NOMO-1 (cell line): ENCODE results near the gene PEX14.

Experiments
- DNase-seq, 2 experiments: peaks; one replicate each; lab custom pipeline; 2025; ENCODE audit not compliant: unreplicated experiment in 2 of 2; lab: John Stamatoyannopoulos, UW

The PEX14 gene

GRCh38 chr1:10675813-10676212, 201.1 kb downstream of the PEX14 start:
- DNase-seq: no peak

- DNase-seq: no peak
Measured at GRCh38 chr1:10676963-10677362, 202.2 kb downstream of the PEX14 start.

GRCh38 chr1:10677491-10678391, 203.0 kb downstream of the PEX14 start:
- no peak for DNase-seq

- DNase-seq: no peak
Measured at GRCh38 chr1:10678402-10678801, 203.7 kb downstream of the PEX14 start.

DNA sequence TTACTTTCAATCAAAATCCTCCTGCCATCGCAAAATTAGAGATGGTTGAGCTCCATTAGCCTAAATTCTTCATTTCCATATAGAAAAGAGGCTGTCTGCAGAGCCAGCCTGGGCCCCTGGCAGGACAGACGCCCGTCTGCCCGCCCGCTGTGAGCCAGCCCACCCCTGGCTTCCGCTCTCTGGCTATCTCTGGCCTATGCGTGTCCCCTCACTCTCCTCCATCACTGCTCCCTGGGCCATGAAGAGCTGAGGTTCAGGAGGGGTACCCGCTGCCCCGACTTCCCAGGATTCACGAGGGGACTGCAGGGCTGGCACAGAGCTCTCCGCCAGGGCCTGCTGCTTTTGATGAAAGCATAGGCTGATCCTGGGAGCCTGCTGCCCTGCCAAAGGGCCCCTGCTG, 204.1 kb downstream of the PEX14 start:
- no peak for DNase-seq

DNA sequence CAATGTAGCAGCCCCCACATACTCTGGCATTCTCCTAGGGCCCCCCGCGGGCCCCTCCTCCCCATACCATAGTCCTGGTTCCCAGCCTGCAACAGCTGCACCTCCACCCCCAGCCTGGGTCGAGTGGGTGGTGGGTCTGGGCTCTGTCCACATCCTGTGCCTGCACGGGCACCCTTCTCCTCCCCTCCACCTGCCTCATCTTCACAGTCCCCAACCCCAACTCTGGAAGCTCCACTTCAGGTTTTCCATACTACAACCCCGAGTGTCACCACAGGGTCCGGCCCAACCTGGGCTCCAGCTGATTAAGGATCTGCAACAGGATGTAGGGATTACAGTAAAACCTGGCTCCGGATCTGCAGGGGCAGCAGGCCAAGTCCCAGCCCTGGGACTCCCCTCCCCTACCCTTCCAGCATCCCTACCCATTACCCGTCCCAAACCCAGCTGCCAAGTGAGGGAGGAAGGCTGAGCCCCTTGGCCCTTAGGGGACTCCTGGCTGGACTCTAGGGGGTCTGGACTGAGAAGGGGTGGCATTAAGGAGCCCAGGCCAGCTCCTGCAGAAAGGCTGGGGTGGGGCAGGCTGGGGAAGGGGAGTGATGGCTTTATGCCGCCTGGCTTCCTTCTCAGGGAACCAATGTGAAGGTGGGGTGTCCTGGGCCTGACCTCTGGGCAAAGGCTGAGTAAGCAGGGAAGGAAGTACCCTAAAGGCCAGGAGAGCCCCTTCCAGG, 204.9 kb downstream of the PEX14 start:
- DNase-seq: no peak
